Mucosa of descending colon (tissue), 3 donors: ENCODE results near the gene ATP2A3. TPM values are rescaled to one million over a fixed set of nuclear protein-coding genes. Genes with fewer than 3 reads are reported as not detected.
A peak's percentile ranks its signal among the peaks of the same experiment; 100 is the strongest.

Source experiments
- ATAC-seq: fragments of 200-7000 bp; cut with Tn5 transposase; one replicate; pipeline ENCODE4 v1.9.1; 2020; ENCODE audit warnings: mild to moderate bottlenecking, moderate library complexity
- DNase-seq, 3 donors: peaks; one replicate each; pipeline ENCODE4 v3.0.0-alpha.2; 2020
- H3K36me3 ChIP-seq: fragments of 200-600 bp; one replicate; pipeline ENCODE4 v1.8.0; 2021; ENCODE audit warnings: low read depth, mild to moderate bottlenecking
- H3K4me1 ChIP-seq: fragments of 200-600 bp; one replicate; pipeline ENCODE4 v1.8.0; 2021; ENCODE audit warnings: low read depth, mild to moderate bottlenecking
- H3K4me3 ChIP-seq: fragments of 200-600 bp; one replicate; pipeline ENCODE4 v1.8.0; 2021; ENCODE audit warnings: mild to moderate bottlenecking
- H3K9me3 ChIP-seq: fragments of 200-600 bp; one replicate; pipeline ENCODE4 v1.8.0; 2021; ENCODE audit warnings: mild to moderate bottlenecking
- CTCF ChIP-seq: fragments of 200-600 bp; IDR thresholded peaks from one replicate; pipeline ENCODE4 v1.8.0; 2022; ENCODE audit warnings: antibody characterized with exemption, mild to moderate bottlenecking
- intact Hi-C, 2 donors: fragments of 100-400 bp; cut with DNase I in 1 of 2; cut with micrococcal nuclease in 1 of 2; formaldehyde crosslinking; loops; one replicate each; pipeline versions ENCODE4 v1.11.0 to v1.11.1; 2022; cut with DNase I, micrococcal nuclease
- total RNA-seq, 3 donors: library from RNA; stranded (reverse); fragmentation: NEBNext Ultra II Directional in 2 of 3; extraction: Animal tissue kit (Norgen Biotek cat#: 25700) in 2 of 3; gene quantifications; one replicate each; pipeline versions ENCODE4 v1.2.1 to v1.2.4, GENCODE V29; 2021 to 2023
- donor health status: DM: no; HTN: no; CAD: no; lungs with moderate emphysema.
- donor health status: DM: no; HTN: no; CAD: no.
- donor health status: DM: no; HTN: yes; CAD: no.

ATP2A3 gene
- total RNA-seq, 3 donors from 2014 or later = 72.8 to 253 (median 247) TPM

DNA sequence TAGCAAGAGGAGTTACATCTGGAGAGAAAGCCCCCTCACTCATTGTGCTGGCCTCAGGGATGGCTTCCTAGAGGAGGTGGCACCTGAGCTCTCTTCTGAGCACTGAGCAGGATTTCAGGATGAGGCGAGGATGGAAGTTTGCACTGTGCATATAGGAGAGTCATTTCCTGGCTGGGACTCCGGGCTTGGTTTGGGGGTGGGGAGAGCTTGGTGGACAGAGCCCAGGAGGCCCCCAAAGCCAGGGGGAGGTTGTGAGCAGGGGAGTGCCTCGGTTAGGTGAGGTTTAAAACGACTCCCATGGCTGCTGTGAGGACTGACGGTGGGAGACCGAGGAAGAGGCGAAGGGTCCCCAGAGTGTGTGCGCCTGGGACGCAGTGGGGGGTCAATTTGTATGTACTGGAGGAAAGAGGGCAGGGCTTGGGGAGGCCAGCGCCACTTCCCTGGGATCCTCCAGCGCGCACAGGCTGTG, 72.6 kb downstream of the ATP2A3 start:
- no peak for ATAC-seq
- Histone ChIP-seq H3K4me1 (peaks cover 52% of the 10 kb centered on the region), H3K9me3 (no peaks in the 10 kb centered on the region), H3K4me3 (no peak overlapping the region), H3K36me3 (no peaks in the 10 kb centered on the region)
- no peak for DNase-seq
- intact Hi-C loops = no loop called here
- TF ChIP-seq CTCF = no peak

GRCh38 chr17:3890878-3891219, 73.4 kb downstream of the ATP2A3 start:
- intact Hi-C loops = no loop called here
- peaks cover 46% of the 10 kb centered on the region for H3K4me1 ChIP-seq

GRCh38 chr17:3890082-3890877, 74.0 kb downstream of the ATP2A3 start:
- no peak for ATAC-seq
- H3K4me1 ChIP-seq = peaks cover 41% of the 10 kb centered on the region
- no peak overlapping the region for H3K4me3 ChIP-seq
- intact Hi-C loops = no loop called here
- no peaks in the 10 kb centered on the region for H3K9me3 ChIP-seq
- DNase-seq = peak; percentile 30 to 83 (median 60)
- no peak for TF ChIP-seq CTCF
- no peaks in the 10 kb centered on the region for H3K36me3 ChIP-seq

More at GRCh38 chr17:3890878-3891219, 73.4 kb downstream of the ATP2A3 start:
- DNase-seq (no peak), ATAC-seq (no peak)
- TF ChIP-seq CTCF = no peak
- Histone ChIP-seq H3K9me3 (no peaks in the 10 kb centered on the region), H3K36me3 (no peaks in the 10 kb centered on the region), H3K4me3 (no peak overlapping the region)

DNA sequence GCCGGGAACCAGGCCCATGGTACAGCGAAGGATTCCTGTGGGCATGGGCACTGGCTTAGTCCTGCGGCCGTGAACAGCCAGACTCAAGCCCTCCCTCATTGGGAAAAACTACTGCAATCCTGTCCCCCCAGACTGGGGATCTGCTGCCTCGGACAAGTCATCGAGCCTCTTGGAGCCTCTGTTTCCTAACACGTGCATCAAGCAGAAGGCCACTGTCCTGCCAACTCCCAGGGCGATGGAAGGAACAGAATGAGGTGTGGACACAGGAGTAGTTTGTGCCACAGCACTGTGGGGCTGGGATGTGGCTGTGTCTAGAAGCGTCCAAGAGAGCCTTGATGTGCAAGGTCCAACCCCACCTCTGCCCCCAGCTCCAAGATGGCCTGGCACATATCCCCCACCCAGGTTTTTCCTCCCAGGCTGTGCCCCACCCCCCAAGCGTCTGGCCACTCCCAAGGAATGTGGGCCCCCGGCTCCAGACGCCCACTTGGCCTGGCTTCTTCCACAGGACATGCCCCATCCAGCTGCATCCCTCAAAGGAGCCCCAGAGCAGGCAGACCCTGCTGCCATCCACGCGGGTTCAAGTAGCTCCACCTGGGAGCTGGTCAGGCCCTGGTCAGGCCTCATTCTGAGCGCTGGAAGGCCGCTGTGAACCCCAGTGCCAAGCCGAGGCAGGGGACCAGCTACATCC, 74.8 kb downstream of the ATP2A3 start:
- TF ChIP-seq CTCF = no peak
- Histone ChIP-seq H3K36me3 (no peaks in the 10 kb centered on the region), H3K4me3 (no peak overlapping the region), H3K4me1 (peaks cover 34% of the 10 kb centered on the region), H3K9me3 (no peaks in the 10 kb centered on the region)
- DNase-seq = no peak
- intact Hi-C loops = no loop called here
- no peak for ATAC-seq

- peak; percentile 75 to 88 (median 85) for DNase-seq
- intact Hi-C loops = no loop called here
- H3K4me3 ChIP-seq = no peak overlapping the region
- peak; percentile 53 for ATAC-seq
- H3K36me3 ChIP-seq = no peaks in the 10 kb centered on the region
- H3K4me1 ChIP-seq = peaks cover 25% of the 10 kb centered on the region
- TF ChIP-seq CTCF = no peak
- no peaks in the 10 kb centered on the region for H3K9me3 ChIP-seq
Observed at GRCh38 chr17:3888343-3889171, 75.7 kb downstream of the ATP2A3 start.
